Neutrophil (primary cell): Measurements from ENCODE around the gene TMCC1.
"Not testable (repeated sequence)": the region's sequence is repeated elsewhere in the genome, so short reads cannot be mapped to it uniquely, and the experiment has no call there.

Source experiments
- H3K27ac ChIP-seq: fragments of 200-600 bp; sonication (generic); 2 replicates; pipeline ENCODE4 v1.5.1; 2016; ENCODE audit warnings: mild to moderate bottlenecking, moderate library complexity
- H3K27me3 ChIP-seq: fragments of 200-600 bp; sonication (generic); 2 replicates; pipeline ENCODE4 v1.6.0; 2016; ENCODE audit warnings: mild to moderate bottlenecking
- H3K36me3 ChIP-seq: fragments of 200-600 bp; sonication (generic); 2 replicates; pipeline ENCODE4 v1.5.1; 2017
- H3K4me1 ChIP-seq, 2 experiments: fragments of 200-600 bp in 1 of 2; sonication (generic) in 1 of 2; 1 replicate in 1 of 2; 2 replicates in 1 of 2; pipeline versions ENCODE4 v1.5.1 to v1.6.1; 2013 to 2016; ENCODE audit warnings: low read depth in 1 of 2, low read length in 1 of 2, mild to moderate bottlenecking in 1 of 2, moderate library complexity in 1 of 2; ENCODE audit not compliant: control insufficient read depth in 1 of 2, insufficient read depth in 1 of 2
- H3K4me3 ChIP-seq, 2 experiments: fragments of 200-600 bp in 1 of 2; sonication (generic) in 1 of 2; 1 replicate in 1 of 2; 2 replicates in 1 of 2; pipeline ENCODE4 v1.5.1; 2013 to 2016; ENCODE audit warnings: low read depth in 1 of 2, low read length in 1 of 2, mild to moderate bottlenecking in 1 of 2, moderate library complexity in 1 of 2
- H3K9me3 ChIP-seq: fragments of 200-600 bp; sonication (generic); 2 replicates; pipeline ENCODE4 v1.5.1; 2016
- TF ChIP-seq, protein P1 (sequence below): fragments of 200-600 bp; sonication (generic); IDR thresholded peaks from 2 replicates; pipeline ENCODE4 v1.5.1; 2016; ENCODE audit warnings: antibody characterized with exemption

Gene TMCC1

GRCh38 chr3:129611812-129612533 lies 281.5 kb downstream of the TMCC1 start:
- Histone ChIP-seq H3K27ac (no peak overlapping the region), H3K4me3 (no peak overlapping the region), H3K36me3 (no peaks in the 10 kb centered on the region), H3K4me1 (peaks cover 0 to 2% of the 10 kb centered on the region in 2 experiments), H3K9me3 (no peaks in the 10 kb centered on the region), H3K27me3 (peaks cover 60% of the 10 kb centered on the region)
- TF ChIP-seq, protein P1, sequence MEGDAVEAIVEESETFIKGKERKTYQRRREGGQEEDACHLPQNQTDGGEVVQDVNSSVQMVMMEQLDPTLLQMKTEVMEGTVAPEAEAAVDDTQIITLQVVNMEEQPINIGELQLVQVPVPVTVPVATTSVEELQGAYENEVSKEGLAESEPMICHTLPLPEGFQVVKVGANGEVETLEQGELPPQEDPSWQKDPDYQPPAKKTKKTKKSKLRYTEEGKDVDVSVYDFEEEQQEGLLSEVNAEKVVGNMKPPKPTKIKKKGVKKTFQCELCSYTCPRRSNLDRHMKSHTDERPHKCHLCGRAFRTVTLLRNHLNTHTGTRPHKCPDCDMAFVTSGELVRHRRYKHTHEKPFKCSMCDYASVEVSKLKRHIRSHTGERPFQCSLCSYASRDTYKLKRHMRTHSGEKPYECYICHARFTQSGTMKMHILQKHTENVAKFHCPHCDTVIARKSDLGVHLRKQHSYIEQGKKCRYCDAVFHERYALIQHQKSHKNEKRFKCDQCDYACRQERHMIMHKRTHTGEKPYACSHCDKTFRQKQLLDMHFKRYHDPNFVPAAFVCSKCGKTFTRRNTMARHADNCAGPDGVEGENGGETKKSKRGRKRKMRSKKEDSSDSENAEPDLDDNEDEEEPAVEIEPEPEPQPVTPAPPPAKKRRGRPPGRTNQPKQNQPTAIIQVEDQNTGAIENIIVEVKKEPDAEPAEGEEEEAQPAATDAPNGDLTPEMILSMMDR: no peak

DNA sequence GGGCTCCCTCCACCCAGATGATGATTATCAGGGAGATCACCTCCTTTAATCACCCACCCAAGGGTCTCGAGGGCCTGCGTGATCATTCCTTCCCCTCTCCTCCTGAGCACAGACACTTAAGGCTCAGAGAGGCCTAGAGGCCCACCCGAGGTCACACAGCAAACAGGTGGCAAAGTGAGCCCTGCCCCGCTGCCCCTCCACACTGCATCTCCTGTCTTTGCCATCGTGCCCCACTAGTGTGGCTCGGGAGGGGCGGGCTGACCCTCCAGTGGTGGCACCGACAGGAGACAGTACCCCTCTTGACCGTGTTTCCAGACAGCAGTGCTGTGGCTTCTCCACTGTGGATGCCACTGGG lies 282.1 kb downstream of the TMCC1 start:
- no peak overlapping the region for H3K4me3 ChIP-seq
- no peak overlapping the region for H3K27ac ChIP-seq
- no peaks in the 10 kb centered on the region for H3K36me3 ChIP-seq
- peaks cover 61% of the 10 kb centered on the region for H3K27me3 ChIP-seq
- TF ChIP-seq, protein P1: no peak
- H3K4me1 ChIP-seq: peaks cover 0 to 3% of the 10 kb centered on the region in 2 experiments
- H3K9me3 ChIP-seq: no peaks in the 10 kb centered on the region

DNA sequence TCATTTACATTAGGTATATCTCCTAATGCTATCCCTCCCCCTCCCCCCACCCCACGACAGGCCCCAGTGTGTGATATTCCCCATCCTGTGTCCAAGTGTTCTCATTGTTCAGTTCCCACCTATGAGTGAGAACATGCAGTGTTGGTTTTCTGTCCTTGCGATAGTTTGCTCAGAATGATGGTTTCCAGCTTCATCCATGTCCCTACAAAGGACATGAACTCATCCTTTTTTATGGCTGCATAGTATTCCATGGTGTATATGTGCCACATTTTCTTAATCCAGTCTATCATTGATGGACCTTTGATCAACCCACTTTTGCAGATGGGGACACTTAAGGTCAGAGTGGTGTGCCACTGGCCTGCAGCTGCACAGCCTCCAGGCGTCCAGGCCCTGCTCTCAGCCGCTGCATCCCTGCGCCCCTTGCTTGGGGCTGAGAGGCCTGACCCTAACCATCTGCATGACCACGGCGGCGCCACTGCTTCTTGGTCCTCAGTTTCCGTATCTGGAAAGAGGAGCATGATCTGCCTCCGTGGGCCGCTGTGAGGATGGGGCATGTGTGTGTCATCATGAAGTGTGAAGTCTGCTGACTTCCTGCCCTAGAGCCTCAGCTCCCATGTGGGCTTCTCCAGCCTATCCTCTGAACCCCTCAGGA lies 282.6 kb downstream of the TMCC1 start:
- H3K36me3 ChIP-seq, H3K4me3 ChIP-seq, H3K27ac ChIP-seq, H3K9me3 ChIP-seq, H3K4me1 ChIP-seq: not testable (repeated sequence)
- peaks cover 61% of the 10 kb centered on the region for H3K27me3 ChIP-seq

- Histone ChIP-seq H3K9me3 (no peaks in the 10 kb centered on the region), H3K27ac (no peak overlapping the region), H3K36me3 (no peaks in the 10 kb centered on the region), H3K4me3 (no peak overlapping the region), H3K27me3 (peaks cover 63% of the 10 kb centered on the region), H3K4me1 (peaks cover 11 to 14% of the 10 kb centered on the region in 2 experiments)
- TF ChIP-seq, protein P1: no peak
These were observed 283.2 kb downstream of the TMCC1 start for GRCh38 chr3:129610276-129610675.

- Histone ChIP-seq H3K36me3 (no peaks in the 10 kb centered on the region), H3K4me3 (no peak overlapping the region), H3K4me1 (peaks cover 14 to 15% of the 10 kb centered on the region in 2 experiments), H3K27ac (no peak overlapping the region), H3K27me3 (peaks cover 69% of the 10 kb centered on the region), H3K9me3 (no peaks in the 10 kb centered on the region)
- TF ChIP-seq, protein P1: no peak
These were observed 283.8 kb downstream of the TMCC1 start for GRCh38 chr3:129609591-129610182.
